ENCODE data around the gene E2F3. TPM values are rescaled to one million over a fixed set of nuclear protein-coding genes. Genes with fewer than 3 reads are reported as not detected.
A peak's percentile ranks its signal among the peaks of the same experiment; 100 is the strongest.
"Not testable (repeated sequence)": the region's sequence is repeated elsewhere in the genome, so short reads cannot be mapped to it uniquely, and the experiment has no call there.

The E2F3 gene
- polyA plus RNA-seq, 3 donors = 7.5 to 14.6 (median 8.9) TPM

- peak; percentile 61 for TF ChIP-seq CTCF (IDR thresholded peaks at IDR 0.05)
- not testable (repeated sequence) for H4K20me1 ChIP-seq (ENCODE audit: insufficient read depth, low read length); H3K36me3 ChIP-seq (replicated peaks in 1 of 2; ENCODE audit: control insufficient read depth in 1 of 2, insufficient read depth in 2 of 2, low read length in 2 of 2); H3K27ac ChIP-seq (ENCODE audit: low read depth in 1 of 2, low read length in 2 of 2); H3K79me2 ChIP-seq (ENCODE audit: insufficient read depth, low read length); H3K4me3 ChIP-seq (replicated peaks in 1 of 3; ENCODE audit: low read depth in 2 of 3, low read length in 3 of 3); H3K27me3 ChIP-seq (ENCODE audit: control insufficient read depth in 2 of 2, insufficient read depth in 2 of 2, low read length in 2 of 2); H3K27me3 Mint-ChIP-seq (ENCODE audit: low read depth in 3 of 3); H3K36me3 Mint-ChIP-seq; H3K9me3 ChIP-seq (replicated peaks in 1 of 2; ENCODE audit: control insufficient read depth in 1 of 2, insufficient read depth in 1 of 2, low read length in 2 of 2); H2AFZ ChIP-seq (ENCODE audit: insufficient read depth, low read depth, low read length, poor library complexity, severe bottlenecking); H3K9me3 Mint-ChIP-seq; H3K9ac ChIP-seq (ENCODE audit: insufficient read depth, low read length, poor library complexity, severe bottlenecking)
- Histone ChIP-seq H3K4me1 (ENCODE audit: control insufficient read depth in 1 of 2, insufficient read depth in 2 of 2, low read length in 2 of 2) (peaks cover 12 to 17% of the 10 kb centered on the region in 2 donors), H3K4me2 (replicated peaks; ENCODE audit: extremely low read depth, low read length, poor library complexity, severe bottlenecking) (peak overlapping the region; percentile 15)
- H3K27ac Mint-ChIP-seq = peak overlapping the region in 2 of 7 donors; percentile 30 to 61
- intact Hi-C loops (cut with micrococcal nuclease) = loop anchor here (2.0 to 10.0 kb wide), 2 partner anchors 238 to 434 kb away; no protein-coding TSS in a partner anchor
- WGBS (ENCODE audit: insufficient coverage) = 37% methylated on average over 2 of the region's 5 CpGs
- peak; percentile 22 to 71 (median 49) for DNase-seq
- peaks cover 19% of the 10 kb centered on the region for H3K4me1 Mint-ChIP-seq
- peak overlapping the region in 1 of 2 donors; percentile 51 for H3K4me3 Mint-ChIP-seq
These were observed 127.4 kb downstream of the E2F3 start for GRCh38 chr6:20529086-20529448.

DNA sequence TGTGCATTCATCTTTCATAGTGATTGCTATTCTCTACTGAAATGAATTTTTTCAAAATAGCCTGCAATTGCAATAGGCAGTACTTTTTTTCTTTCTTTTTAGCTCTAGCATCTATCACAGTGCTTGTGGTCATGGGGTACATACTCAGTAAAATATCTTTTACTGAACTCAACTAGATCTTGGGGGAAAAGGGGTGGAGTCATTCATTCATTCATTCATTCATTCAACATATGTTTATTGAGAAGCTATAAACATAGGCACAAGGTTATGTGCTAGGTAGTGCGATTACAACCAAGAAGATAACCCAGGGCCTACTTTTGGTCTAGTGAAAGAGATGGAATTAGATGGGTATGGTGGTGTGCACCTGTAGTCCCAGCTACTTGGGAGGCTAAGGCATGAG lies 131.2 kb downstream of the E2F3 start:
- TF ChIP-seq CTCF (IDR thresholded peaks at IDR 0.05) = no peak
- no peak overlapping the region for H3K27ac Mint-ChIP-seq
- Histone ChIP-seq H2AFZ (ENCODE audit: insufficient read depth, low read depth, low read length, poor library complexity, severe bottlenecking) (peak overlapping the region; percentile 8), H3K27me3 (ENCODE audit: control insufficient read depth in 2 of 2, insufficient read depth in 2 of 2, low read length in 2 of 2) (no peaks in the 10 kb centered on the region), H3K36me3 (replicated peaks in 1 of 2; ENCODE audit: control insufficient read depth in 1 of 2, insufficient read depth in 2 of 2, low read length in 2 of 2) (peaks cover 0 to 10% of the 10 kb centered on the region in 2 donors), H3K4me3 (replicated peaks in 1 of 3; ENCODE audit: low read depth in 2 of 3, low read length in 3 of 3) (no peak overlapping the region), H3K4me1 (ENCODE audit: control insufficient read depth in 1 of 2, insufficient read depth in 2 of 2, low read length in 2 of 2) (peaks cover 20 to 33% of the 10 kb centered on the region in 2 donors), H3K79me2 (ENCODE audit: insufficient read depth, low read length) (peaks cover 35% of the 10 kb centered on the region), H3K9ac (ENCODE audit: insufficient read depth, low read length, poor library complexity, severe bottlenecking) (no peak overlapping the region), H3K27ac (ENCODE audit: low read depth in 1 of 2, low read length in 2 of 2) (no peak overlapping the region), H3K9me3 (replicated peaks in 1 of 2; ENCODE audit: control insufficient read depth in 1 of 2, insufficient read depth in 1 of 2, low read length in 2 of 2) (no peaks in the 10 kb centered on the region), H3K4me2 (replicated peaks; ENCODE audit: extremely low read depth, low read length, poor library complexity, severe bottlenecking) (no peak overlapping the region), H4K20me1 (ENCODE audit: insufficient read depth, low read length) (no peaks in the 10 kb centered on the region)
- peaks cover 24% of the 10 kb centered on the region for H3K4me1 Mint-ChIP-seq
- H3K36me3 Mint-ChIP-seq = peaks cover 14% of the 10 kb centered on the region in 2 donors
- no CpG with 5 or more reads among the region's 1 CpG for WGBS (ENCODE audit: insufficient coverage)
- intact Hi-C loops (cut with micrococcal nuclease) = loop anchor here (5.0 to 10.0 kb wide), 2 partner anchors 131 to 208 kb away; partner anchors contain the start of gene E2F3 (in 1 of the 2)
- no peak overlapping the region for H3K4me3 Mint-ChIP-seq
- no peak for DNase-seq
- H3K27me3 Mint-ChIP-seq (ENCODE audit: low read depth in 3 of 3) = peaks cover 0 to 1% (median 0%) of the 10 kb centered on the region in 3 donors
- peaks cover 0 to 3% (median 0%) of the 10 kb centered on the region in 7 donors for H3K9me3 Mint-ChIP-seq

All from CD14-positive monocyte (primary cell).